Activated T-cell treated with anti-CD3 and anti-CD28 coated beads, Interleukin-2, amount 50 U/mL, for 1 hour (primary cell): ENCODE results near the gene TNFAIP2.

Experiments
- DNase-seq: peaks from one replicate; pipeline ENCODE4 v3.0.0-alpha.2; 2020

The TNFAIP2 gene, protein sequence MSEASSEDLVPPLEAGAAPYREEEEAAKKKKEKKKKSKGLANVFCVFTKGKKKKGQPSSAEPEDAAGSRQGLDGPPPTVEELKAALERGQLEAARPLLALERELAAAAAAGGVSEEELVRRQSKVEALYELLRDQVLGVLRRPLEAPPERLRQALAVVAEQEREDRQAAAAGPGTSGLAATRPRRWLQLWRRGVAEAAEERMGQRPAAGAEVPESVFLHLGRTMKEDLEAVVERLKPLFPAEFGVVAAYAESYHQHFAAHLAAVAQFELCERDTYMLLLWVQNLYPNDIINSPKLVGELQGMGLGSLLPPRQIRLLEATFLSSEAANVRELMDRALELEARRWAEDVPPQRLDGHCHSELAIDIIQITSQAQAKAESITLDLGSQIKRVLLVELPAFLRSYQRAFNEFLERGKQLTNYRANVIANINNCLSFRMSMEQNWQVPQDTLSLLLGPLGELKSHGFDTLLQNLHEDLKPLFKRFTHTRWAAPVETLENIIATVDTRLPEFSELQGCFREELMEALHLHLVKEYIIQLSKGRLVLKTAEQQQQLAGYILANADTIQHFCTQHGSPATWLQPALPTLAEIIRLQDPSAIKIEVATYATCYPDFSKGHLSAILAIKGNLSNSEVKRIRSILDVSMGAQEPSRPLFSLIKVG

DNA sequence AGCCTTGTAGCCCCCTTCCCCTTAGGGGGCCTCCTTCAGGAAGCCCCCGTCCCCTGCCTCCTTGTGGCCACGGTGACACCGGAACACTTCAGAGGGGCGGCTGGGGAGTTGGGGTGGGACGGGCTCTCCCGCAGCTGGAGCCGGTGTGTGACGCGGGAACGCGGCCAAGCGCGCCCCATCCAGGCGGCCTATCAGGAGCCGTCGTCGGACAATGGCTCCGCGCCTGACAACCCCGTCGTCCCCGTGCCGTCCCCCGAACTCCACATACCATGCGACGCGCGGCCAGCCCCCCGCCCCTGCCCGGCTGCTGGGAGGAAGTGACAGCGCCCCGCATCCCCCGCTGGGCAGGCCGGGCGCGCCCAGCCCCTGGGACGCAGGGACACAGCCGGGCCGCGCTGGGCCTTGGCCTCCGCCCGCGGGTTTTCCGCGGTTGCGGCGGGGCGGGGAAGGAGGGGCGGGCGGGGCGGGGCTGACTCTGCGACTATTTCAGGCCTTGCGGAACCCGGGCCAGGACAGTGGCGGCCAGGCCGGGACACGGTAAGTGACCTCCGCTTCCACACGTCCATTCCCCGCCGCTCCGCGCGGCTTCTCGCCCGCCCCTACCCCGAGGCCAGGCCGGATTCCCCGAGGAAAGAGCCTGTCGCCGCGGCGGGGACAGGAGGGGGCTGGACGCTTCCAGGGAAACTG, at the start of gene TNFAIP2:
Gene TNFAIP2, plus strand, starts transcription at position 515 of the 687 bp plus-strand sequence. CDS start 2,997 bp downstream, outside the sequence.
- DNase-seq = no peak

DNA sequence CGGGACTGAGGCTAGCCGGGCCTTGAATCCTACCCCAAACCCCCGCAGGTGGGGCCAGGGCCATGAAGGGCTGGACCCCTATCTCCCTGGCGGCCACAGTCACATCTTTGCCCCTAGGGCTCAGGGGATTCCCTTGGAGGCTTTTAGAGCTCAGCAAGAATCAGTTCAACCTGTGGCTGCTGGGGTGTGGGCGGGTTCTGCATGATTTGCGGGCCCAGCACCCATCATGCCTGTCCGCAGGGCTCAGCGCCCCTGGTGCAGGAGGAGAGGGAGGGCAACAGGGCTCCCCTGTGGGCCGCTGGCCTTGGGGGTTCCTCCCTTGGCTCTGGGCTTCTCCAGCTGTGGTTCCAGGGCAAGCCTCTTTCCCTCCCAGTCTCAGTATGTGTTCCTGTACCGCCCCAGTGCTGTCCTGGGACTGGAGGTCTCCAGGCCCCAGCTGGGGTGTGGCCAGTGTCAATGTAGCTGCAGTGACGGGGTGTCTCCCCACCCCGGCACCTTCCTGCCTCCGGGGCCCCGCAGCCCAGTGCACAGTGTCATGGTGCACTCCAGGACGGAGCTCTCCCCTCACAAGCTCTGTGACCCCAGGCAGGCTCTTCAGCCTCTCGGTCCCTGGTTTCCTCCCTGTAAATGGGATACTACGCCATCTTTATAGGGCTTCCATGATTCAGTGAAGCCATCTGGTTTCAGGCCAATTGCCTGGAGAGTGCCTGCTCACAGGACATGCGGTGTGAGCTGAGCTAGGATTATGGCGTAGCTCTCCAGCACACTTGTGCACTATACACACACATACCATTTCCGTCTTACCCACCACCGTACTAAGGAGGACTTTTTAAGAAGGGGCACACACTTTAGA, 49.2 kb upstream of the TNFAIP2 start:
- no peak for DNase-seq

- DNase-seq = no peak
These were observed 48.4 kb upstream of the TNFAIP2 start for GRCh38 chr14:103074729-103075367.

DNA sequence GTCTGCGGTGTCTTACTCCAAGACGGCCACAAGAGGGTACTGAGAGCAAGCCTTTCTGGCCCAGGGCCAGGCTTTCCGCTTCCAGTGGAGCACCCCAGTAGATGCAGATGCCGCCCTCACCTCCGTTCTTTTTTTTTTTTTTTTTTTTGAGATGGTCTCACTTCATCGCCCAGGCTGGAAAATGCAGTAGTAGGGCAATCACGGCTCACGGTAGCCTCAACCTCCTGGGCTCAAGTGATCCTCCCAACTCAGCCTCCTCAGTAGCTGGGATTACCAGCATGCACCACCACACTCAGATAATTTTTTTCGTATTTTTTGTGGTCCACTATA, 44.9 kb upstream of the TNFAIP2 start:
- peak; percentile 74 for DNase-seq

DNA sequence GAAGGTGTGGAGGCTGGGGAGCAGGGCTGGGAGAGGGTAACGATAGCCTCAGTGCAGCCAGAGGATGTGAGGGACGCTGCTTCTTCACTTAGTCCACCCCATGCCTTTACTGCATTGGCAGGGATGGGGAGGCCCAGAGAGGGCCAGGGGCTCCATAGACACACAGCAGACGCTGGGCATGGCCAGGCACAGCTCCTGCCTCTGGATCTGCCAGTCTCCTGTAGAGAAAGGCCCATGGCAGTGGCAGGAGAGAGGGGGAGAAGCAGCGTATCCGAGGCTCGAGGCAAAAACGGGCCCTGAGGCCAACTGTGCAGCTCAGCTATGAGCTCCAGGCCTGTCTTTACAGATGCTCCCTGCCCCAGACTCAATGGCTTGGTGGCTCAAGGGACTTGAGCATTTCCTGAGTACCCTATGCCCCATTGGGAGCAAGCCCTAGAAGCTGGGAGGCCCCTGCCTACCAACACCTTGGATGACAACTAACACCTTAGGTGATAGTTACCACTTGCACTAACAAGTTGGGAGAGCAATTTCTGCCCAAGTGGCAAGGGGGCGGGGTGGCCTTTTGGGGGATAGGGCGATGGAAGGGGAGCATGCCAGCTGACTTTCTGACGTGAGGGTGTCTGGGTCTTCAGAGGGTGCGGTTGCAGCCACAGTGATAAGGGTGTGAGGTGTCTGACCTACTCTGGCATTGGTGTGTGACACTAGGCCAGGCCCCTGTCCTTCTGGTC, 44.2 kb upstream of the TNFAIP2 start:
- DNase-seq = no peak

- no peak for DNase-seq
These were observed 41.3 kb upstream of the TNFAIP2 start for GRCh38 chr14:103081951-103082350.

GRCh38 chr14:103084021-103084919, 39.0 kb upstream of the TNFAIP2 start, which contains the start of gene LBHD2:
Gene LBHD2, plus strand, starts transcription at chr14:103084210. Its CDS starts 1,803 bp downstream, at chr14:103086013.
- no peak for DNase-seq

DNA sequence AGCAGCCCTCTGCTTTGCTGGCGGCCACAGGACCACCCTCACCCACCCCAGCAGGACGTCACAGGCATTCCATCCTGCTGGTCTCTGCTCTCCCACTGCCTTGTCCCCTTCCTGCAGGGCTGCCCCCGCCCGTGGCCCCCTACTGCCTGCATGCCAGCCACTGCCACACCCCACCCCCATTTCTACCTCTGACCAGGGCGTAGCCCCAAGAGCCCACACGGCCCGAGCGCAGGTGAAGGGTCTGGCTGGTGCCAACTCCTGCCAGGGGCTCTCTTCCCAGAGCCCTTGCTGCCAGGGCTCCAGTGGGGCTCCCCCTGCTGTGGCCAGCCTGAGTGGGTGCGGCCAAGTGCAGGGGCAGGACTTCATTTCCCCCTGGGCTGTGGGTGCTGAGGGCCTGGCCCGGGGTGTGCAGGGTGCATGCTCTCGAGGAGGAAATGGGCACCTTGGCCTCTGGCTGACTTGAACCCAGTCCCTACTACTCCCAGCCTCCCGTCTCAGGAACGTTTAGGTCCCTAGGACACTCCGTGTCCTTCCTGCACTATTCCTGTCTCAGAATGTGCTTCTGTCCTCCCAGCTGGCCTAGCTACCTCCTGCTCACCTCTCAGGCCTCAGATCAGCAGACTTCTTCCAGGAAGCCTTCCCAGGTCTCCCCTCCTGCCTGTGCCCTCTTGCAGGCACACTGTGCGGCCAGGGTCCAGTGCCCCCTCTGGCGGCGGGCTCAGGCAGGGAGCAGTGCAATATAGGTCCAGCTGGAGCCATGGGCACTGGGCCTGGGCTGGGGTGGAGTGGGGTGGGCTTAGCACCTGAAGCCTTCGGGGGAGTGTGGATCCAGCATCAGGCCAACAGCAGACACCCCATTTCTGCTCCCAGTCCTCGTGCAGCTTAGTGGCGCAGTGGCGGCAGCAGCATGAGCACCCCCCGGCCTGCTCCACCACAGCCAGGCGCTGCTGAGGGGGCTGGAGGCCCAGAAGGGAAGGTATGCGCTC, 37.9 kb upstream of the TNFAIP2 start:
- no peak for DNase-seq

DNA sequence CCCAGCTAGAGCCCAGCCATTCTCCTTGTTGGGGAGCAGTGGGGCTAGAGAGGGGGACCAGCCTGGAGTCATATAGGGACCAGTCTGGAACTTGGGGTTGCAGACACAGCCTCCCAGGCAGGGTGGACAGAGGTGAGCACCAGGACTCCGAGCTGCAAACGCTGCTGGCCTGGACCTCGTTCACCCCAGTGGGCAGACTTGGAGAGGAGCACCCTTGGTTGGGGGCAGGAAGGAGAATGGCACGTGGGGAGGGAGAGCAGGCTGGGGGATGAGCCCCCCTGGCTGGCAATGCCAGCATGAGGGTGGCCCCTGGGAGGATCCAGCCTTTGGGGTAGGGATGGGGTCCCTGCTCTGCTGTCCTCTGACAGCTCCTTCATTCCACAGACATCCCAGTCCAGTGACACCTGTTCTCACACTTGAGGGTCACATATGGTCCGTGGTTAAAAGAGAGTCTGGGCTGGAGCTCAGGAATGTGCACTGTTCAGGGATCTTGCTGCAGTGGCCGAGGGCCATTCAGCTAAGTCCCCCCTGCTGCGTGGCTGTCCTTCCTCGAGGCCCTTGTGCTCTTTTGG, 36.4 kb upstream of the TNFAIP2 start:
- no peak for DNase-seq

DNA sequence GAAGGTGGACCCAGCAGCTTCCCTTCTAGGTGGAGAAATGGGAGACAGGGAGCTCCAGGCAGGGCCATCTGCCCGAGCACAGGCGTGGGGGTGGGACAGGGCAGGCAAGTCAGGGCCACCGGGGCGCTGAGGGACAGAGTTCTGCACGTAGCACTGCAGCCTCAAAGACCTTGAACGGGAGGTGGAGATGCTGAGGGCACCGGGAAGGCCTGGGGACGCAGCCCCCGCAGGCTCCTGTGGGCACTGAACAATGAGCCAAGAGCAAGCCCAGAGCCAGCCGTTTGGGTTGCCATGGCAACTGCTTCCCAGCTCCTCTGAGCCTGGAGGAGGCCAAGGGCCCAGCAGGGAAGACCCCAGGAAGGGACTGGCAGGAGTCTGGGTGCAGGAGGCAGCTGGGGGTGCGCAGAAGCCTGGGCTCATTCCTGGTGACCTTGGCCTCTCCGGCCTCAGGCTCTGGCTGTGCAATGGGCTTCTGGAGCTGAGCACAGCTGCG, 35.9 kb upstream of the TNFAIP2 start:
- DNase-seq = no peak

GRCh38 chr14:103088921-103089320, 34.3 kb upstream of the TNFAIP2 start:
- DNase-seq = no peak

GRCh38 chr14:103089386-103090335, 33.6 kb upstream of the TNFAIP2 start:
- no peak for DNase-seq

DNA sequence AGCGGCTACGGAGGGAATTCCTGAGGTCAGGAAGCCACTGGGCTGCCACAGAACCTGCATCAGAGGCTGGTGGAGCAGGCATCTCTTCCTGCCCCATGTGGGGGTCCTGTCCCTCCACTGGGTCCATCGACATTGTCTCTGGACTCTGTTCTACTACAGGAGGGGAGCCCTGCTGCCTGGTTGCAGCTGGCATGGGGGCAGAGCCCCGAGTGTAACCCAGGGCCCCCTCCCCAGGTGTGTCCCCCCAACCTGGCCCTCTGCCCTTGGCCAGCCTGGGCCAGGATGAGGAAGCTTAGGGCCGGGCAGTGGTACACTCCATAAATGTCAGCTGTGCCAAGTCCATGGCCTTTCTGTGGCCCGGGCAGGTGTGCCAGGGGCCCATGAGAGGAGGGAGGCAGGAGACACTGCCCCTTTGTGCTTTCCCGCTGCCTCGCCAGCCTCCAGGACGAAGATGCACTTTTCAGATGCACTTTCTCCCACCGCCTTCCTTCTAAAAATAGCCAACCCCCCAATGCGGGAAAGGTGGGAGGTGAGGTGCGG, 32.7 kb upstream of the TNFAIP2 start:
- no peak for DNase-seq

GRCh38 chr14:103091041-103091882, 32.0 kb upstream of the TNFAIP2 start:
- peak; percentile 81 for DNase-seq

GRCh38 chr14:103091883-103092222, 31.4 kb upstream of the TNFAIP2 start:
- DNase-seq = no peak

DNA sequence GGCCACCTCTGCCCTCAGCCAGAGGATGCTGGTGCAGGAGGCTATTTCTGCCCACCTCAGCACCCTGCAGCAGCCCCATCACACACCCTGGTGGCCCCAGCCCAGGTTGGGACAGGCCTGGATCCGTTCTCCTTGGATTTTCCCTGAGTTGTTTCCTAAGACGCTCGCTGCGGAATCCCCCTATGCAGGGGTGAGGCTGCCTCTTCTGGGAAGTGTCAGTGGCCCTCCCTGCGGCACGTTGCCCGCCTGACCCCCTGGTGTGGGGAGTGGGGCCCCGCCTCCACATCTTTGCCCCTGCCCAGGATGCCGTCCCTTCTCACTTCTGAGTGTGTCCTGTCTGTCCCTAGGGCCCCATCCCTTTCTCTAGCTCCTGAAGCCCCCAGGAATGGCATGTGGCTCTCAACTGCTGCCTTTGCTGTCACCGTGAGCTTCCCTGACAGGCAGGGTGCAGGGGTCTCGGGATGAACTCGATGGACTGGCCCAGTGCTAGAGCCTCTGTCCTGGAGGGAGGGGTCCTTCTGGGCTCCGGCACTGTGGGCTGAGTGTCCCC, 29.3 kb upstream of the TNFAIP2 start:
- DNase-seq = no peak
